UCSD-AML1 (cell line): Measurements from ENCODE around the gene KRTAP4-12.
"Not testable (repeated sequence)": the region's sequence is repeated elsewhere in the genome, so short reads cannot be mapped to it uniquely, and the experiment has no call there.

Experiments
- DNase-seq: peaks from one replicate; lab custom pipeline; 2025; ENCODE audit not compliant: unreplicated experiment; lab: John Stamatoyannopoulos, UW

Gene KRTAP4-12

DNA sequence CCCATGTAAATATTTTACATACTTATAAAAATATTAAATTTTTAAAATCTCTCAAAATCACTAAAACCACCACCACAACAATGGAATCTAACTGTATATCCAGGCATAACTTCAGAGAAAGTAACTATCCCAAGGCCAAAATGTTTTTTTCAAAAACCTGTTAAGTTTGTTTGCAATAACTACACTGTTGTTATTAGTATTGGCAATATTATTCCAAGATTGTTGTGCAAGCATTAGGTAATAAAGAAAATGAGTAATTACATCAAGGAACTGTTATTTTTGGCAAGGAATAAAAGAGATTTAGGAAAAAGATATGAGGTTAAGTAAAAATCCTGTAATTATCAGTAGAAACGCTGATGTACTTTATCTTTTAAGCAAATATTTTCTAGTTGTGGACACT, 3.4 kb upstream of the KRTAP4-12 start:
- no peak for DNase-seq

DNA sequence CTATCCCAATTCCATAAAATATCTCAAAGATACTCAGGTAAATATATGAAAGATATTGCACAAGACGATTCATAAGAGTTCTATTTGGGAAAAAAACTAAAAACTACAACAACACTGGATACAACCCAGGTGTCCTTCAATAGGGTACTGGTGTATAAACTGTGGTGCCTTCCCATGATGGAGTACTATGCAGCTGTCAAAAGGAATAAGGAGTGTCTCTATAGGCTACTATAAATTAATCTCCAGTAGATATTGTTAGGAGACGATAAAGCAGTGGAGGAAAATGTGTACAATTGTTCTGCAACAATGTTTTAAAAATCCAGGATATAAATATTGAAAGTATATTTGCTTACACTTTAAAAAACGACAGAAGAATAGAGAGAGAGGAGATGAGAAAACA, 2.4 kb upstream of the KRTAP4-12 start:
- DNase-seq = no peak

DNA sequence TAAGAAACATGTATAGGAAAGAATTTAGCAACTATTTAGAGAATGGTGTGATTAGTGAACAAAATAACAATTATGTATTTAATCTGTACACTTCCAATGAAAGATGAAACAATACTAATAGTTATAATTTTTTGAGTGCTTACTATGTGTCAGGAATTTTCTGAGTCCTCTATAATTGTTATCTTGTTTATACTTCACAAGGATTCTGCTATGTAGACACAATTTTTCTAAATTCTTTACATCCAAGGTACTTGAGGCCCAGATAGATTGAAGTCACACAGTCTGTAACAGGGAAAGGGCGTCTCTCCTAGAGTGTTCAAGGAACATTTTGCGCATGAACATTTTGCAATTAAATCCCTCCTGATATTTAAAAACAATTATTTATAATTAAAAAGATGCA, 1.1 kb upstream of the KRTAP4-12 start:
- no peak for DNase-seq

DNA sequence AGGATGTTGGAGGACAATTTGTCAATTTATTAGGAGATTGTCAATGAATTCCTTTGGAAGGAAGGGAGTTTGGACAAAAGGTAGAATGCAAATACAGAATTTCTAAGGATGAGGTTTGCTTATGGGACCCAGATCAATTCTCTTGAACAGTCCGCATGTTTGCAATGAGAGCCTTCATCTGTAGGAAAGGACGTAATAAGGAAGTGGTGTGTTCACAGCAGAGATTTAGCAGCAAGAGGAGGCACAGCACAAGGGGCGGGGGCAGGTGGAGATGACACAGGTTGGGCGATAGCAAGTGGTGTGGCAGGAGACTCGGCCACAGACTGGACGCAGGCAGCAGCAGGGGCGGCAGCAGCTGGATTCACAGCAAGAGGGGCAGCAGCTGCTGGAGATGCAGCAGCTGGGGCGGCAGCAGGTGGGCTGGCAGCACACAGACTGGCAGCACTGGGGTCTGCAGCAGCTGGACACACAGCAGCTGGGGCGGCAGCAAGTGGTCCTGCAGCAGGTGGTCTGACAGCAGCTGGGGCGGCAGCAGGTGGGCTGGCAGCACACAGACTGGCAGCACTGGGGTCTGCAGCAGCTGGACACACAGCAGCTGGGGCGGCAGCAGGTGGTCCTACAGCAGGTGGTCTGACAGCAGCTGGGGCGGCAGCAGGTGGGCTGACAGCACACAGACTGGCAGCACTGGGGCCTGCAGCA, 541 bp downstream of the KRTAP4-12 start:
- DNase-seq = not testable (repeated sequence)

DNA sequence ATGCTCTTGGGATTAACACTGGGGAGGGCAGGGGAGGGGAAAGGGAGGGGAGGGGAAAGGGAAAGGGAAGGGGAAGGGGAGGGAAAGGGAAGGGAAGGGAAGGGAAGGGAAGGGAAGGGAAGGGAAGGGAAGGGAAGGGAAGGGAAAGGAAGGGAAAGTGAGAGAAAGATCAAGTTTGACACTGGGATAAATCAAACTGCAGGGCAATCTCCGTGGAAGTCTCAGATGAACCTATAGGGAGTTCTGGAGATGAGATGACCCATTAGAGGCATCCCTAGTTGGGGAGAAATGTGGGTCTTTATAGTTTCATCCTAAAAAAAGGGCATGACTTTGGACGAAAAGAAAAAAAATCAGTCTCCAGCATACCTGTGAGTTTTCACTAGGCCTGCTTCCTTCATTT, 2.2 kb downstream of the KRTAP4-12 start:
- no peak for DNase-seq

DNA sequence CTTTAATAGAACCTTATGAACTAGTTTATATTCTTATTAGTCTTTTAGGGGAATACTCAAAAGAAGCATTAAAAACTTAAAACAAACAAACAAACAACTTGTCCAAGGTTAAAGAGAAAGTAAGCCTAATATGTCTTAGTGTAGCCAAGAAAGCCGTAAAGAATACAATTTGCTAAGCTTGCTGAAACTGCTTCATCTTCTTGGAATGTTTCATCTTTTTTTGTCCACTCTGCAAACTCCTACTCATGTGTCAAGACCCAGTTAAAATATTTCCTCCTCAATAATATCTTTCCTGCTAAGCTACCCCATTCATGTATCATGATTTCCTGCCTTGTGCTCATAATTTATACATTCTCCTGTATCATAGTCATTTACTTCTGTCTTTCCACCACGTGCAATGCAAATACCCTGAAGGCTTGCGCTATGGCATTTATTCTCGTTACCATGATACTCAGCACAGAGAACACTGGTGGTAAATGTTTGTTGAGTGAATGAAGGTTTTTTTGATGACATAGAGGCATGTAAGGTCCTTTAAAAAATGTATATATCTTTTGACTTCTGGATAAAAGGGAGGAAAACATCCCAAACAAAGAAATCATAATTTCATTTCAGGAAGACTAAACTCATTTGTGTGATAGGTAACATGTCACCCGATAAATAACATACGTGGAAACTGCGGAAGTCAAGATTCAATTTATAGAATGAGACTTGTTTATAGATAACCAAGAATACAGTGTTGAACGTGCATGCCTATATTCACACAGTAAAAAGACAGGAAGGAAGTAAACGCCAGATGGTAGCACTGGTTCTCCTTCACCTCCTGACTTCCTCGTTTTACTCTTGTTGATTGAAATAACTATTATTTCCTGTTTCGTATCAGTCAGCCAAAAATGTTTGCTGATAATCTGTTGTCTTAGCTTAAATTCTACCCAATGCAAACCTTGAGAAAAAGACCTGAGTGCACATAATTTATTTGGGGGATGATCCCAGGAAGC, 4.0 kb downstream of the KRTAP4-12 start:
- DNase-seq = not testable (repeated sequence)

DNA sequence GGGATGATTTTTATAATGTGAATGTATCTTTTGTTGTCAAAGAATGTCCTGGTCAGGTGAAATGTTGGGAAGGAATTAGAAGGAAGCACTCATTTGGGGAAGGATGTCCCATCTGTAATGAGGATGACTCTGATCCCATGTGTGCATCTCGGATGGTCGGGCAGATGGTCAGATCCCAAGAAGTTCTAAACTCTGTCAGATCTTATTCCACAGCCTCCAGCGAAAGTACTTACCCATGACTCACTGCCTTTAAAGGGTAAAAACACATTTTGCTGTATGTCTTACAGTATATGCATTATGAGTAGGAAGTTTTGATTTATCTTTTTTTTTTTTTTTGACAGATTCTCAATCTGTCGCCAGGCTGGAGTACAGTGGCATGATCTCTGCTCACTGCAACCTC, 5.3 kb downstream of the KRTAP4-12 start:
- no peak for DNase-seq

DNA sequence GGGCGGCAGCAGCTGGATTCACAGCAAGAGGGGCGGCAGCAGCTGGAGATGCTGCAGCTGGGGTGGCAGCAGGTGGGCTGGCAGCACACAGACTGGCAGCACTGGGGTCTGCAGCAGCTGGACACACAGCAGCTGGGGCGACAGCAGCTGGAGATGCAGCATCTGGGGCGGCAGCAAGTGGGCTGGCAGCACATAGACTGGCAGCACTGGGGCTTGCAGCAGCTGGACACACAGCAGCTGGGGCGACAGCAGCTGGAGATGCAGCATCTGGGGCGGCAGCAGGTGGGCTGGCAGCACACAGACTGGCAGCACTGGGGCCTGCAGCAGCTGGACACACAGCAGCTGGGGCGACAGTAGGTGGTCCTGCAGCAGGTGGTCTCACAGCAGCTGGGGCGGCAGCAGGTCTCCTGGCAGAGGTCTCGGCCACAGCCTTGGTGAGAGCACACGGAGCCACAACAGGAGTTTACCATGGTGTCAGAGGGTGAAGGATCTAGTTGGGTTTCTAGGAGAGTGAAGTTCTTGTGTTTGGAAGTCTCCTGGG, 6.1 kb downstream of the KRTAP4-12 start, which contains the start of gene KRTAP4-11:
TSS of gene KRTAP4-11 (minus strand) at position 528 of the 541 bp plus-strand sequence. CDS start at position 470, 58 bp downstream.
- DNase-seq = not testable (repeated sequence)

DNA sequence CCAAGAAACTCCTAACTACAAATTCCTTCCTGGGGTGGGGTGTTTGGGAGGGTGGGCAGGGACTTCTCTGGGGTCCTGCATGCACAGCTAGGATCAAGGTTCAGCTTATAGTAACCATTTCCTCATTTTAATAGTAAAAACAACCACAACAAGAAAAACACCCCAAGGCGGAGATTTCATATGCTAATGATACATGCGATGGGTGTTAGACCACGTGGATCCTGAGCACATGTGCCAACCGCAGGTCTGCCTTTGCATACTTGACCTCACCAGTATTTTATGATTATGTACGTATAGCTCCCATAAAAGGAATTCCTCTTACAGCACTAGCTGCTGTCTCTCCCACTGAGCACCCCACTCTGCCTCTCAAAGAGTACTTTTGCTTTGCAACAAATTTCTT, 7.7 kb downstream of the KRTAP4-12 start:
- no peak for DNase-seq

DNA sequence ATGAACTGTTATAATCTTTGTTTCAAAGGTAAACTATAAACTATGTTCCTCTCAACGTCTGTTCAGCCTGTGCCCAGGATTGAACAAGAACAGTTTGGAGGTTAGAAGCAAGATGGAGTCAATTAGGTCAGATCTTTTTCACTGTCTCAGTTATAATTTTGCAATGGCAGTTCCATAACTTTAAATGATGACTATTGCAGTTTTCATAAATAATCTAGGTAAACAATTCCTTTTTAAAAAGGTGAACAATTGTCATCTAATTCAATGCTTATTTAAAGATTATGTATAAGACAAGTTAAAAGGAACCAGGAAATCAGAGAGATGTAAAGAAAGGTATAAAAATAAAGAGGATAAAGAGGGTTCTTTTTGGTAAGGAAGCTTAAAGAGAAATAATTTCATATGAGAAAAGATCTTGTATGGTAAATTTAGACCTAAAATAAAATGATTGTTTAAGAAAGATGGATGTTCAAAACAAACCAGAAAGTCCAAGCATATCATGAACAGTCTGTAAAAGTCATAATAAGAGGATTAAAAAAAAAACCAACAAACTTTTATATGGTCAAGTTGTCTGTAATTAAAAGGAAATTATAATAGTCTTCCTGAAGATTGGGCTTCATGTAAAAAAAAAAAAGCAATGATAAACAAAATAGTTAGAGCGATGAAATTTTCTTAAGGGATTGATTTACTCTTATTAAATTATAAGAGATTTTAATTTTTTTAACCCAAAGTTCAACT, 12.7 kb downstream of the KRTAP4-12 start:
- no peak for DNase-seq

DNA sequence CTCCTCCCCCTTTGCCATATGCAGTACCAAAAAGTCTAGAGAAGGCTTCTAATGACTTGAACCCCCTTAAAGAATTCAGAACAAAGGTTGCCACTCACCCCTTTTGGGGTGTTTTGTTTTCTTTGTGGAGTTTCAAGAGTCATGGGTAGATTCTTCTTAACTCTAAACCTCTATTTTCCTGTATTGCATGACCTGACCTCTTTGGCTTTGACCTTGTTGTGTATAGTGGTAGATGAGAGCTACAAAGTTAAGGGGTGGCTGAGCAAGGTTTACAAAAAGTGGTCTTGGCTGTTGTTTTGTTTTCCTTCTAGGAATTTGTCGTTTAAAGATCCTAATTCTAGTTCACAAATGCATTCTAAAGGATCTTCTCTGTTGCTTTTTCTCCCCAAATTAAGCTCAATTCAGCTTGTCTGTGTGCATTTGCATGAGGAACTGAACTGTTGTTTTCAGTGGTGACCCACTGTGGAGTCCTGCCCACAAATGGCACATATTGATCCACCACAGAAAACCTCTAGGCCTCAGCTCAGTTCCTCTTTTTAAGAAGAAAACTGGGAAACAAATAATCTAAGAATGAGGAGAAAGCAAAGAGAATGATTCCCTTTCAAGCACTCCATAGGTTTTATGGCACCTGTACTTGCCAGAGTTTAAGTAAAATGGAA, 15.1 kb downstream of the KRTAP4-12 start:
- not testable (repeated sequence) for DNase-seq

DNA sequence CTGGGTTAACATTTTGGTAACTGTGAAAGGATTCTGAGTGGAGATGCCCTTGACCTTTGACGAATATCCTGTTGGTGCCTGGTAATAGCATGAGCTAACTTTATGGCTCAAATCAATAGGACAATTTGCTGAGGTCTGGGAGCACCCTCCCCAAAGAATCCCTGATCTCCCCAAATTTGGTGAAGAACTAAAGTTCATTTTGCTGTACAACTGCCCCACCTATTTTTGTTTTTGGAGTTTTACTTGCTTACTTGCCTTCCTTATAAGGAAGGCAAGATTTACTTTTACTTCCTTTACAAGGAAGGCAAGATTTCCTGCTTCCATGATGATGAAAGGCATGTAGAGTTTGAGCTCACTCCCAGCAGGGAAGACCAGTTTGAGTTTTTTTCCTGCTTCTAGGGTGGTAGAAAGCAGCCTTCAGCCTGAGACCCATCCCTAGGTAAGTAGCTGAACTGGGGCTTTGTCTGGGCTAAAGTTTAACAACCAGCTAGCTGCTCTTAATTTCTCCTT, 16.0 kb downstream of the KRTAP4-12 start:
- no peak for DNase-seq

DNA sequence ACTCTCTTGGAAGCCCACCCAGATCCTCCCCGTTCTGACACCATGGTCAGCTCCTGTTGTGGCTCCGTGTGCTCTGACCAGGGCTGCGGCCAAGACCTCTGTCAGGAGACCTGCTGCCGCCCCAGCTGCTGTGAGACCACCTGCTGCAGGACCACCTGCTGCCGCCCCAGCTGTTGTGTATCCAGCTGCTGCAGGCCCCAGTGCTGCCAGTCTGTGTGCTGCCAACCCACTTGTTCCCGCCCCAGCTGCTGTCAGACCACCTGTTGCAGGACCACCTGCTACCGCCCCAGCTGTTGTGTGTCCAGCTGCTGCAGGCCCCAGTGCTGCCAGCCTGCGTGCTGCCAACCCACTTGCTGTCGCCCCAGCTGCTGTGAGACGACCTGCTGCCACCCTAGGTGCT, 18.6 kb downstream of the KRTAP4-12 start, which contains the start of gene KRTAP4-9:
TSS of gene KRTAP4-9 (plus strand) at position 43 of the 400 bp plus-strand sequence. CDS start at position 43, 0 bp downstream.
- not testable (repeated sequence) for DNase-seq

DNA sequence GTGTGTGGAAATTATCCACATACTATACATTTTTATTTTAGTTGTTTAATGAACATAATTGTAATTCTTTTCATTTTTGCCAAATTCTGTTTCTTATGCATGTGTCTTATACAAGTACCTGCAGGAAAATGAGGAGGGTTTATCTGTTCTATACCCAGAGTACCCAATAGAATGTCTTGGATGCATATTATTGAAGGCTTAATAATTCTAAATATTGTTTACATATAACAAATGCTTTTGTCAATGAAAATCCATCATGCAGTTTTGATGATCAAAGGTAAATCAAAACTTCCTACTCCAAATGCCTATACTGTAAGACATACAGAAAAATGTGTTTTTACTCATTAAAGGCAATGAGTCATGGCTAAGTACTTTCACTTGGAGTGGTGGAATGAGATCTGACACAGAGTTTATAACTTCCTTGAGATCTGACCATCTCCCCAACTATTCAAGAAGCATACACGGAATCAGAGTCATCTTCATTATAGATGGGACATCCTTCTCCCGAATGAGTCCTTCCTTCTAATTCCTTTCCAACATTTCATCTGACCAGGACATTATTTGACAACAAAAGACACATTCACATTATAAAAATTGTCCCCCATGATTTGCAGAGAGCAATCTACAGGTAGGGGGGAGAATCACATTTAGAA, 19.5 kb downstream of the KRTAP4-12 start:
- not testable (repeated sequence) for DNase-seq

DNA sequence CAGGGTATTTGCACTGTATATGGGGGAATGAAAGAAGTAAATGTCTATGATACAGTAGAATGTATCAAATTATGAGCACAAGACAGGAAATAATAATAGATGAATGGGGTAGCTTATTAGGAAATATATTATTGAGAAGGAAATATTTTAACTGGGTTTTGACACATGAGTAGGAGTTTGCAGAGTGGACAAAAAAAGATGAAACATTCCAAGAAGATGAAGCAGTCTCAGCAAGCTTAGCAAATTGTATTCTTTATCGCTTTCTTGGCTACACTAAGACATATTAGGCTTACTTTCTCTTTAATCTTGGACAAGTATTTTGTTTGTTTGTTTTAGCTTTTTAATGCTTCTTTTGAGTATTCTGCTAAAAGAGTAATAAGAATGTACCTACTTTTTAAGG, 20.1 kb downstream of the KRTAP4-12 start:
- DNase-seq = no peak

DNA sequence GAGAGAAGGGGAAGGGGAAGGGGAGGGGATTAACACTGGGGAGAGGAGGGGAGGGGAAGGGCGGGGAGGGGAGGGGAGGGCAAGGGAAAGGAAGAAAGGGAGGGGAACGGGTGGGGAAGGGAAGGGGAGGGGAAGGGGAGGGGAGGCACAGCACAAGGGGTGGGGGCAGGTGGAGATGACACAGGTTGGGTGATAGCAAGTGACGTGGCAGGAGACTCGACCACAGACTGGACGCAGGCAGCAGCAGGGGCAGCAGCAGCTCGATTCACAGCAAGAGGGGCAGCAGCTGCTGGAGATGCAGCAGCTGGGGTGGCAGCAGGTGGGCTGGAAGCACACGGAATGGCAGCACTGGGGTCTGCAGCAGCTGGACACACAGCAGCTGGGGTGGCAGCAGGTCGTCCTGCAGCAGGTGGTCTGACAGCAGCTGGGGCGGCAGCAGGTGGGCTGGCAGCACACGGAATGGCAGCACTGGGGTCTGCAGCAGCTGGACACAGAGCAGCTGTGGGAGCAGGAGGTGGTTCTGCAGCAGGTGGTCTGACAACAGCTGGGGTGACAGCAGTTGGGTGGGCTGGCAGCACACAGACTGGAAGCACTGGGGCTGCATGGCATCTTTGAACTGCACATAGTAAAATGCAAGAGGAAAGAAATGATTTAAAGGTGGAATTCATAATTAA, 22.3 kb downstream of the KRTAP4-12 start, which contains the start of gene KRTAP4-16:
TSS of gene KRTAP4-16 (minus strand) at position 624 of the 674 bp plus-strand sequence. CDS start at position 624, 0 bp downstream.
- no peak for DNase-seq

DNA sequence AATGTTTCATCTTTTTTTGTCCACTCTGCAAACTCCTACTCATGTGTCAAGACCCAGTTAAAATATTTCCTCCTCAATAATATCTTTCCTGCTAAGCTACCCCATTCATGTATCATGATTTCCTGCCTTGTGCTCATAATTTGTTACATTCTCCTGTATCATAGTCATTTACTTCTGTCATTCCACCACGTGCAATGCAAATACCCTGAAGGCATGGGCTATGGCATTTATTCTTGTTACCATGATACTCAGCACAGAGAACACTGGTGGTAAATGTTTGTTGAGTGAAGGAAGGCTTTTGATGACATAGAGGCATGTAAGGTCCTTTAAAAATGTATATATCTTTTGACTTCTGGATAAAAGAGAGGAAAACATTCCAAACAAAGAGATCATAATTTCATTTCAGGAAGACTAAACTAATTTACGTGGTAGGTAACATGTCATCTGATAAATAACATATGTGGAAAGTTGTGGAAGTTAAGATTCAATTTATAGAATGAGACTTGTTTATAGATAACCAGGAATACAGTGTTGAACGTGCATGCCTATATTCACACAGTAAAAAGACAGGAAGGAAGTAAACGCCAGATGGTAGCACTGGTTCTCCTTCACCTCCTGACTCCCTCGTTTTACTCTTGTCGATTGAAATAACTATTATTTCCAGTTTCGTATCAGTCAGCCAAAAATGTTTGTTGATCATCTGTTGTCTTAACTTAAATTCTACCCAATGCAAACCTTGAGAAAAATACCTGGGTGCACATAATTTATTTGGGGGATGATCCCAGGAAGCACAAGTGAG, 24.1 kb downstream of the KRTAP4-12 start:
- not testable (repeated sequence) for DNase-seq

DNA sequence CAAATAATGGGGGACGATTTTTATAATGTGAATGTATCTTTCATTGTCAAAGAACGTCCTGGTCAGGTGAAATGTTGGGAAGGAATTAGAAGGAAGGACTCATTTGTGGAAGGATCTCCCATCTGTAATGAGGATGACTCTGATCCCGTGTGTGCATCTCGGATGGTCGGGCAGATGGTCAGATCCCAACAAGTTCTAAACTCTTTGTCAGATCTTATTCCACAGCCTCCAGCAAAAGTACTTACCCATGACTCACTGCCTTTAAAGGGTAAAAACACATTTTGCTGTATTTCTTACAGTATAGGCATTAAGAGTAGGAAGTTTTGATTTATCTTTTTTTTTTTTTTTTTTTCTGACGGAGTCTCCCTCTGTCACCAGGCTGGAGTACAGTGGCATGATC, 25.5 kb downstream of the KRTAP4-12 start:
- no peak for DNase-seq
